ENCODE results near the gene RBFOX1.

DNA sequence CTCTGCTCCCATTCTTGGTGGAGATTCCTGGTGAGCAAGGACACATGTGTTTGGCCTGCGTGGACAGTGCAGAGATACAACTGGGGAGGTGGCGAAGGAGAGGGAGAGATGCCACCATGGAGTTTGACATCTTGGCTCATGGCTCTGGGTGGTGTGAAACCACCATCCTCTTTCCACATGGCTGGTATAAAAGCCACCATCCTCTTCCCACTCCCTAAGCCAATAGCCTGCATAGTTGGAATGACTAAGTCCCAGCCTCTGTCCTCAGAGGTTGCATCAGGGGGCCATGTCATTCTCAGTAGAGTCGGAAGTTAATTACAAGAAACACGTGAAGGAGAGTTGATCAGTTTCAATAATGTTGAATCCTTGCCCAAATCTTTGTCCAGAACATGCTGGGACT, 10.0 kb downstream of the RBFOX1 start:
- no peak for TF ChIP-seq POLR2AphosphoS5 (IDR thresholded peaks at IDR 0.05)
- TF ChIP-seq, protein P1, sequence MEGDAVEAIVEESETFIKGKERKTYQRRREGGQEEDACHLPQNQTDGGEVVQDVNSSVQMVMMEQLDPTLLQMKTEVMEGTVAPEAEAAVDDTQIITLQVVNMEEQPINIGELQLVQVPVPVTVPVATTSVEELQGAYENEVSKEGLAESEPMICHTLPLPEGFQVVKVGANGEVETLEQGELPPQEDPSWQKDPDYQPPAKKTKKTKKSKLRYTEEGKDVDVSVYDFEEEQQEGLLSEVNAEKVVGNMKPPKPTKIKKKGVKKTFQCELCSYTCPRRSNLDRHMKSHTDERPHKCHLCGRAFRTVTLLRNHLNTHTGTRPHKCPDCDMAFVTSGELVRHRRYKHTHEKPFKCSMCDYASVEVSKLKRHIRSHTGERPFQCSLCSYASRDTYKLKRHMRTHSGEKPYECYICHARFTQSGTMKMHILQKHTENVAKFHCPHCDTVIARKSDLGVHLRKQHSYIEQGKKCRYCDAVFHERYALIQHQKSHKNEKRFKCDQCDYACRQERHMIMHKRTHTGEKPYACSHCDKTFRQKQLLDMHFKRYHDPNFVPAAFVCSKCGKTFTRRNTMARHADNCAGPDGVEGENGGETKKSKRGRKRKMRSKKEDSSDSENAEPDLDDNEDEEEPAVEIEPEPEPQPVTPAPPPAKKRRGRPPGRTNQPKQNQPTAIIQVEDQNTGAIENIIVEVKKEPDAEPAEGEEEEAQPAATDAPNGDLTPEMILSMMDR (IDR thresholded peaks at IDR 0.05), result no peak
- TF ChIP-seq POLR2A (IDR thresholded peaks at IDR 0.05; ENCODE audit: low read depth), result no peak
- TF ChIP-seq EP300 (IDR thresholded peaks at IDR 0.05), result no peak
